WERI-Rb-1 (cell line): ENCODE results near the gene SLC7A6.
A peak's percentile ranks its signal among the peaks of the same experiment; 100 is the strongest.

Experiments
- DNase-seq: peaks from one replicate; pipeline ENCODE4 v3.0.0-alpha.2; 2020
- H3K27ac ChIP-seq: fragments of 250-450 bp; sonication (Bioruptor Pico); 2 replicates; pipeline ENCODE4 v1.5.1; 2020; ENCODE audit warnings: mild to moderate bottlenecking, moderate library complexity
- H3K27me3 ChIP-seq: fragments of 250-450 bp; sonication (Bioruptor Pico); 2 replicates; pipeline ENCODE4 v1.5.1; 2021; ENCODE audit warnings: mild to moderate bottlenecking, low read depth, moderate library complexity; ENCODE audit not compliant: insufficient read depth, severe bottlenecking
- H3K36me3 ChIP-seq: fragments of 250-450 bp; sonication (Bioruptor Pico); 2 replicates; pipeline ENCODE4 v1.5.1; 2020; ENCODE audit warnings: mild to moderate bottlenecking, moderate library complexity
- H3K4me3 ChIP-seq: 2 replicates; pipeline ENCODE4 v1.5.1; 2011; ENCODE audit warnings: low read depth, mild to moderate bottlenecking, control low read depth, low read length
- H3K9me3 ChIP-seq: fragments of 250-450 bp; sonication (Bioruptor Pico); 2 replicates; pipeline ENCODE4 v1.5.1; 2021; ENCODE audit warnings: mild to moderate bottlenecking, moderate library complexity; ENCODE audit not compliant: severe bottlenecking
- TF ChIP-seq, protein P1 (sequence below): IDR thresholded peaks from 2 replicates; pipeline ENCODE4 v1.5.1; 2011; ENCODE audit warnings: low read depth, mild to moderate bottlenecking, control low read depth, inconsistent platforms, low read length

The SLC7A6 gene

DNA sequence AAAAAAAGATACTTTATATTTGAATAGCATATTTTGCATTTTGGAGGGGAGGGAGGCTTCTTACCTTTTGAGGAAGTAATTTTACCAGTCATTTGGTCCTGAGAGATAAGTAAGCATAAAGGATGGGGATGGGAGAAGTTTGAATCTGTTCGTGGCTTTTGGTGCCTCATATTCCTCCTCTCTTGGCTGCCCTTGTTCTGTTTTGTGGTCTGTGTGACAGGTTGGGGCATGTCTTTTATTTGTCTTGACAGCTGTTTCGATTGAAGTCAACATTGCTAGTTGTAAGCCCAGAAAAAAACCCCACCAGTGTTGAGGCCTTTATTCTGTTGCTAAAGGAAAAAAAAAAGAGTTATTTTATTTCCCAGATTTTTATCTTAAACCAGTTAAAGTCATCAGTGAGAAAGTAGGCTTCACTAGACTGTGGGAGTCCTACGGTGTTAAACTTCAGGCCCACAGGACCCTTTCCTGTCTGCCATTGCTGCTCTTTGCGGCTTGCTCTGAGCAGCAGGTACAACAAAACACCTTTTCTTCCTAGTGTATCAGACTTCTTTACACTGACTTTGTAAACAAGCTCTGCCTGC is 11.4 kb downstream of the SLC7A6 start:
- no peak for DNase-seq
- H3K9me3 ChIP-seq: no peaks in the 10 kb centered on the region
- H3K36me3 ChIP-seq: peaks cover 31% of the 10 kb centered on the region
- TF ChIP-seq, protein P1, sequence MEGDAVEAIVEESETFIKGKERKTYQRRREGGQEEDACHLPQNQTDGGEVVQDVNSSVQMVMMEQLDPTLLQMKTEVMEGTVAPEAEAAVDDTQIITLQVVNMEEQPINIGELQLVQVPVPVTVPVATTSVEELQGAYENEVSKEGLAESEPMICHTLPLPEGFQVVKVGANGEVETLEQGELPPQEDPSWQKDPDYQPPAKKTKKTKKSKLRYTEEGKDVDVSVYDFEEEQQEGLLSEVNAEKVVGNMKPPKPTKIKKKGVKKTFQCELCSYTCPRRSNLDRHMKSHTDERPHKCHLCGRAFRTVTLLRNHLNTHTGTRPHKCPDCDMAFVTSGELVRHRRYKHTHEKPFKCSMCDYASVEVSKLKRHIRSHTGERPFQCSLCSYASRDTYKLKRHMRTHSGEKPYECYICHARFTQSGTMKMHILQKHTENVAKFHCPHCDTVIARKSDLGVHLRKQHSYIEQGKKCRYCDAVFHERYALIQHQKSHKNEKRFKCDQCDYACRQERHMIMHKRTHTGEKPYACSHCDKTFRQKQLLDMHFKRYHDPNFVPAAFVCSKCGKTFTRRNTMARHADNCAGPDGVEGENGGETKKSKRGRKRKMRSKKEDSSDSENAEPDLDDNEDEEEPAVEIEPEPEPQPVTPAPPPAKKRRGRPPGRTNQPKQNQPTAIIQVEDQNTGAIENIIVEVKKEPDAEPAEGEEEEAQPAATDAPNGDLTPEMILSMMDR: no peak
- no peak overlapping the region for H3K4me3 ChIP-seq
- no peaks in the 10 kb centered on the region for H3K27me3 ChIP-seq
- peak overlapping the region; percentile 61 for H3K27ac ChIP-seq

DNA sequence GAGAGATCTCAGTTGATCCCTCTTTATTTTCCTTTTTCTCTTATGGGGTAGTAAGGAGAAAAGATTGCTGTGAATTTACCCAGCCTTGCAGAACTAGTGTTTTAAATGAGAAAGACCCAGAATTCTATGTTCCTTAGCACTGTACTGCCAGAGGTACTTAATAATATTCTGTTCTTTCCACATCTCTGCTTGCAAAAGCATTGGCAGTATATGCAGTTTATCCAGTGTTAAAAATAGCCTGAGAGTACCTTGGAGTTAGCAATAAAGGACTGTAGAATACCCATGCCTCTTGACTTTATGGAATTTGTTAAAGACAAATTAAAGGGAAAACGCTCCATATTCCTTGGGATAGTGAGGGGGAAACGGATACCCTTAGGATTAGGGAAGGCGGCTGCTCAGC is 11.9 kb downstream of the SLC7A6 start:
- Histone ChIP-seq H3K36me3 (peaks cover 33% of the 10 kb centered on the region), H3K27me3 (no peaks in the 10 kb centered on the region), H3K9me3 (no peaks in the 10 kb centered on the region), H3K4me3 (no peak overlapping the region), H3K27ac (peak overlapping the region; percentile 61)
- no peak for DNase-seq
- TF ChIP-seq, protein P1: no peak

DNA sequence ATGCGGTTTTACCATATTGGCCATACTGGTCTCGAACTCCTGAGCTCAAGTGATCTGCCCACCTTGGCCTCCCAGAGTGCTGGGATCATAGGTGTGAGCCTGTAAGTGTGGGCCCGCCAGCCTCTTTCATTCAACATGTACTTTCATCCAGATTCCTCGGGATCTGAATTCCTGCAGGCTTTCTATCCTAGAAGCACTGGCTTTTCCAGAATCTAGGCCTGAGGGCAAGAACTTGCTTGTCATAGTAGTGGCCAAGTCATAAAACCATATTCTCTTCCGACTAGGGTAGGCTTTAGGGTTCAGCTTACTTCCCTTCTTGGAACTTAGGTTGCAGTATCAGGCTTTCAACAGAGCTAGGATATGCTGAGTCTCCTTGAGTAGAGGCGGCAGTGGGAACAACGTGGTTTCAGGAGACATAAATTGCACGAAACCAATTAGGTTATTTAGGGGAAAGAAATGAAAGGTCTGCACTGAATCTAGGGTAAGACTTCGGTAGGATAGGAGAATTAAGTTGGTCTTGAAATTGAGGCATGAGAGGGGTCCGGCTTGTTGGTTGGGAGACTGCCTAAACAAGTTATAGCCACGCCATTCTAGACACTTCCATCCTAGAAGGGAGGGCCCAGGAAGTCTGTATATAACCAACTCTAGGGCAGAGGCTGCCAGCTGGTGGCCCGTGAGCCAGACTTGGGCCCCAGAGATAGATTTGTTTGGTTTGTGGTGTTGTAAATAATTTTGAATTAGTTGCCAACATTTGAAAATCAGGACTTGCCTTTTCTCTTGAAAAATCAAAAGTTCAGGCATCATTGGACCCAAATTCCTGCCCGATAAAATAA is 15.6 kb downstream of the SLC7A6 start:
- TF ChIP-seq, protein P1: no peak
- Histone ChIP-seq H3K4me3 (no peak overlapping the region), H3K36me3 (peaks cover 28% of the 10 kb centered on the region), H3K9me3 (no peaks in the 10 kb centered on the region), H3K27me3 (no peaks in the 10 kb centered on the region), H3K27ac (no peak overlapping the region)
- no peak for DNase-seq

DNA sequence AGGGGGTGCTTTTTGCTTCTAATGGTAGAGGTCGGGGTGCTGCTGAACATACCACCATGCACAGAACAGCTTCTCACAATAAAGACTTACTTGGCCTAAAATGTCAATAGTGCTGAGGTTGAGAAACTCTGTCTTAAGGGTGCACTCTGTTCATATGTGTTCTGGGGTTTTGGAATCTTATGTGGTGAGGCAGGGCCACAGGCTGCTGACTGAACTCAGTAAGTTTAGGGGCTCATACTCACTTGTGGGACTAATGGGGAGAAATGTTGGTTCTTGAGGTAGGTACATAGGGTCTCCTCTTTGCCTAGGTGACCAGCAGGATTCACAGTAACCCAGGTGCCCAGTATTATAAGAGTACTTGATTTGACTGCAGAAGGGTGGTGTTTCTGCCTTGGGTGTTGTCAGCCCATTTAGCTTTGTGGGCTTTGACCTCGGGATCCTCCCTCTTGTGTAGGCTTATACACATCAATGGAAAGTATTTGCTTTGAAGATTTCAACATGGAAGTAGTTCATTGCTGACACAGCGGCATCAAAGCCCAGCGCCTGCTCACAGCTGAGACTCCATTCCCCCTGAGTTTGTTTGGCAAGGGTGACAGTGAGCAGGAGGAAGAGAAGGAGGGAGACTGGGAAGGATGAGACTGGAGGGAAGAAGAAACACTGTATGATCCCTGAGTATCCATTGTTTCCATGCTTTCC is 17.2 kb downstream of the SLC7A6 start:
- no peaks in the 10 kb centered on the region for H3K27me3 ChIP-seq
- peaks cover 28% of the 10 kb centered on the region for H3K36me3 ChIP-seq
- no peak for DNase-seq
- no peaks in the 10 kb centered on the region for H3K9me3 ChIP-seq
- H3K4me3 ChIP-seq: no peak overlapping the region
- TF ChIP-seq, protein P1: no peak
- no peak overlapping the region for H3K27ac ChIP-seq

DNA sequence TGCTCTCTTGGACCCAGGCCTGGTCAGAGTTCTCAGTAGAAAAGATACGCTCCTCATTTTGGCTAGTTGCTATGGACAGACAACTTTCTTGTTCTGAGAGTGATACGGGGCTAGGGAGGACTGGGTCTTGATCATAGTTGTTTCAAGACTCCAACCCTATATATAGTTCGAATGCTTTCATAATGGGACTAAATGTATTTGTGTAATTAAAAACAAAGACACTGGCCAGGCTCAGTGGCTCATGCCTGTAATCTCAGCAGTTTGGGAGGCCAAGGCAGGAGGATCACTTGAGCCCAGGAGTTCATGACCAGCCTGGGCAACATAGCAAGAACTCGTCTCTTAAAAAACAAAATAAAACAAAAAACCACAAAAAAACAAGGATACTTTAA is 17.7 kb downstream of the SLC7A6 start:
- Histone ChIP-seq H3K36me3 (peaks cover 30% of the 10 kb centered on the region), H3K27ac (no peak overlapping the region), H3K4me3 (no peak overlapping the region), H3K9me3 (no peaks in the 10 kb centered on the region), H3K27me3 (no peaks in the 10 kb centered on the region)
- DNase-seq: no peak
- TF ChIP-seq, protein P1: no peak
